Right lung (tissue), 5 donors: ENCODE data around the gene DLGAP1. TPM values are rescaled to one million over a fixed set of nuclear protein-coding genes. Genes with fewer than 3 reads are reported as not detected.
"Not testable (repeated sequence)": the region's sequence is repeated elsewhere in the genome, so short reads cannot be mapped to it uniquely, and the experiment has no call there.

Experiments used
- DNase-seq, 2 donors: peaks; one replicate each; pipeline ENCODE4 v3.0.0-alpha.2; 2013
- polyA plus RNA-seq, 5 donors: library from polyadenylated mRNA; unstranded; fragments of 120-200 nt; gene quantifications; one replicate each; pipeline versions ENCODE4 v1.2.1 to v1.2.3, GENCODE V29; 2013; ENCODE audit warnings: inconsistent platforms in 1 of 5, low replicate concordance in 1 of 5; ENCODE audit not compliant: insufficient read length in 5 of 5, insufficient read depth in 1 of 5

DLGAP1 gene
- polyA plus RNA-seq, 5 donors: 1.0 to 3.2 (median 2.0) TPM

GRCh38 chr18:4391859-4392258, 63.2 kb downstream of the DLGAP1 start:
- DNase-seq: no peak

- DNase-seq: peak; percentile 65
Measured at GRCh38 chr18:4385876-4386275, 69.2 kb downstream of the DLGAP1 start.

GRCh38 chr18:4384932-4385331, 70.2 kb downstream of the DLGAP1 start:
- peak; percentile 8 to 12 for DNase-seq

- no peak for DNase-seq
Measured at GRCh38 chr18:4374564-4374963, 80.5 kb downstream of the DLGAP1 start.

DNA sequence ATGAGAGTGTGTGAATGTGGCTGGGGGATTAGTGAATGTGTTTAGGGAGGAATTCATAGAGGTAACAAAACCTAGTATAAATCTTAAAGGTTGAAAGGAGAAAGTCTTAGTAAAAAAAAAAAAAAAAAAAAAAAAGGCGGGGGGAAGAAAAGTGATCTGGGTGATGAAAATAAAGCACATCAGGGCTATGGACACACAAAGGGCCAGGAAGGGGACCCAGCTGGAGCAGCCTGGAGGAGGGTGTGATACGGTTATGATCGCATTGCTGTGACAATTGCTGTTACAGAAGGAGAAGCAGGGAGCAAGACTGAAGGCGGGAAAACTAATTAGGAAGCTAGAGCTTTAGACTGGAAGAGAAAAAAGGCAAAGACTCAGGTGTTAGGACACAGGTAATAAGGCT, 85.4 kb downstream of the DLGAP1 start:
- DNase-seq: no peak

DNA sequence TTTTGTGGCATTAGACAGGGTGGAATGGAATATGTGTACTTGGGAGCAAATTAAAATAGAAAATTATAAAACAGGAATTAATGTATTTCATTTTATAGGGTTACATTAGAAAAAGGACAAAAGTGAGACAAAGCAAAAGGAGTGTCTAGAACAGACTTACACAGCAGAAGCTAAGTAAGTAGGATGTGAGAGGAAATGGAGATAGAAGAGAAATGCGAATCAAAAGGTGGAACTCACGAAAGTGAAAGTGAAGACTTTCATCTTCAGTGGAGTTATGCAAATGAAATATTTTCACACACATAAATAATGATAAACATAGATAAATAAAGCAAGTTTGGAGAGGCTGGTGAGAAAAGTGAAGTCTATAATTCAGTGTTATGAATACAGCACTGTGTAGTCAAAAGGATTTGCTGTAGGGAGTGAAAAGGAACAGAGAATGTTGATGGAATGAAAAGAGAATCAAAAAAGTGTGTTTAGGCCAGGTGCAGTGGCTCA, 94.8 kb downstream of the DLGAP1 start:
- no peak for DNase-seq

- no peak for DNase-seq
Measured at GRCh38 chr18:4358618-4359017, 96.5 kb downstream of the DLGAP1 start.

DNA sequence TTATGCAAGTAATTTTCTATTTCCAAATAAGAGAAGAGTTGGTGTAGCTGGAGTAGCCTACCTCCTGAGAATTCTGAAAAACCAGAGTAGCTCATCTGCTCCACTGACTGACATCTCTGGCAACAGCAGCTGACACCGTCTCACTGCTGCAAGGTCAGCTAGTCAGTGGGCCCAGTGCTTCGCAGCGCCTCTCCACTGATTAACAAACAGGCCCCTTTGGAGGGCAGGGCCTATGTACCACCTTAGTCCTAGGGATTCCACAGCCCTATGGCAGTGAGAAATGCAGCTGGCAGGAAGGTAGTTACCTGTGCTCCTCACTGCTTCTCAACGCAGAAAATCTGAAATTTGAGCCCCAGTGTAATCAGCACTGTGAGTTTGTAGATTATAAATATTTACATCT, 97.5 kb downstream of the DLGAP1 start:
- no peak for DNase-seq

DNA sequence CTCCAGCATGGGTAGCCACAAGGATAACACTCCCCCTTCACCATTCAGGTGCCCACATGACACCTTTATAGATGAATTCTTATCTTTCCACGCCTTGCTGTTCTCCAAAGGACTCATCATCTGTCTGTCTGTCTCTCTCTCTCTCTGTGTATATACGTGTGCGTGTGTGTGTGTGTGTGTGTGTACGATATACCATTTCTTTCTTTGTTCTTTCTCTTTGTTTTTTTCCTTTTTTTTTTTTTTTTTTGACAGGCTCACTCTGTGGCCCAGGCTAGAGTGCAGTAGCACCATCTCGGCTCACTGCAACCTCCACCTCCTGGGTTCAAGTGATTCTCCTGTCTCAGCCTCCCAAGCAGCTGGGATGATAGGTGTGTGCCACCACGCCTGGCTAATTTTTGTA, 98.2 kb downstream of the DLGAP1 start:
- no peak for DNase-seq

GRCh38 chr18:4353853-4354418, 101.2 kb downstream of the DLGAP1 start:
- DNase-seq: no peak

DNA sequence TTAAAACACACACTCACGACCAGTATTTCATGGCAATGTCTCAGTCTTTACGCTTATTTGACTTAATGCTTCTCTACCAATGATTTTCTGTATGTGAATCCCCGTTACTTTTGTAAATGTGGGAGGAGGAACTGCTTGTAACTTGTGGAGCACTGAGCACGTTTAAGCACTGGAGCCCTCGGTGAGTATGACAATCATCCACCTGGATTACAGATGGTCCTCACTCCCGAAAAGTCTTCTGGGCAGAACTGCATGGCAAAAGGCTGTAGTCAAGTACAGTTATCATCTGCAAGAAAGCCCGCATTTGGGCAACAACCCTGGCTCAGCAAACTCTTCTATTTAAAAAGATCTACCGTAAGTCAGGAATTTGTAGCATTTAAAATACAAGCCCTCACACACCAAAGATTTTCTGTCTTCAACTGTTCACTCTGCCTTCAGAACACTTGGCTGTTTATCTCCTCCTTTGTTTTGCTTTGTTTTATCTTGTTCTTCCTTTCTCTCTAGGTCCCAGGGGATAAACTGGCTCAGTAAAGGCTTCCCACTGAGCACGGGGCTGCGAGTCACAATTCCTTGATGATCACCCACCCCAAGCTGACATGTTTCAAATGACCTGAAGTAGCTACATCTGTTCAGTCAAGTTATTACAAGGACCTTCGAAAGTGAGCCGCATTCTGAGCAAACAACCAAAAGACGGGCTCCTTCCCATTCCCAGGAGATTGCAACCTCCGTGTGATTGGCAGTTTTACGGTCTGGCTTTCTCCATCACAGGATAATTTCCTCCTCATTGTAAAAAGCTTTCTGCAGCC, 102.2 kb downstream of the DLGAP1 start:
- no peak for DNase-seq

DNA sequence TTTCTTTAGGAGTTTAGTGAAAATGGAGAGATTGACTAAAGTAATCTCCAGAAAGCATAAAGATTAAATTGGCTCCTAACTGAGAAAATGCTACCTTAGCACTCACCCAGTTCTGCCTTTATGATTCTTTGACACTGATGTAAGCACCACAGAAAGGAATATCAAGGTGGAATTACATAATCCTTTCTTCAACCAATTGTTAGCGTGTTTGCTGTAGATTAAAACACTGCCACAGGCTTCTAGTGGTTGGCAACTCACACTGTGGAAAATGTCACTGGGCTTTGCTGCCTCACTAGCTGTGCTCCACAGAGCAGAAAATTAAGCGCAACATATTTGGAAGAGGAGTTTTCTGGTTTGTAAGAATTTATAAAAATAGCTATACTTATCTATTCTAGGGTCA, 104.1 kb downstream of the DLGAP1 start:
- DNase-seq: no peak

DNA sequence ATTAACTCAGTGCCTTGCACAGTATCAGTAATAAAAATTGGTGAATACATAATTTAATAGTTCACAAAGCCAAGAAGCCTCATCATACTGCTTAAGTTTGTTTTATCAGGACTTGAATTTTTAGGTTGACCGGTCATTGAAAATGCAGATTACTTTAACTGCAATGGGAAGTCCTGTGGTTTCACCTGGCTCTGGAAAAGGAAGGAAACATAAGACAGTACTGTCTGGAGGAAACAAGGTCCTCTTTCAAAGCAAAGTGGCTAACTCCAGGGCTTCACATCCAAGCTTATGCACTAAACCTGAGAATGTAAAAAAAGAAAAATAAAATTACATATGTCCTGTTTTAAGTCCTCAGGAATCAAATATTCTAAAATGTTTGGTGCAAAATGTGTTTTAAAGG, 119.7 kb downstream of the DLGAP1 start:
- DNase-seq: no peak

DNA sequence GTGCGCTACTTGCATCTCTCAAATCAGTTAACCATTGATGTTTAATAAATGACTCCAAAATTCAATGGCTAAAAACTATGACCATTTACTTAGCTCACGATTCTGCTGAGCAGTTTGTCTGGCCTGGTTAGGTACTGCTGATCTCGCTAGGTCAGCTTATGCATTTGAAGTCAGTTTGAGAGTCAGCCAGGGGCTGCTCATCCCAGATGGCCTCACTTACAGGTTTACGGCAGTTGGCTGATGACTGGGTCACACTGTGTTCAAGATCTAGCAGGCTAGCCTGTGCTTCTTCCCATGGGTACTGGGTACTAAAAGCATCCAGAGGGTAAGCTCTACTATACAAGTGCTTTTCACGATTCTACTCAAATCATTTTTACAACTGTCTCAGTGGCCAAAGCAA, 122.1 kb downstream of the DLGAP1 start:
- no peak for DNase-seq

DNA sequence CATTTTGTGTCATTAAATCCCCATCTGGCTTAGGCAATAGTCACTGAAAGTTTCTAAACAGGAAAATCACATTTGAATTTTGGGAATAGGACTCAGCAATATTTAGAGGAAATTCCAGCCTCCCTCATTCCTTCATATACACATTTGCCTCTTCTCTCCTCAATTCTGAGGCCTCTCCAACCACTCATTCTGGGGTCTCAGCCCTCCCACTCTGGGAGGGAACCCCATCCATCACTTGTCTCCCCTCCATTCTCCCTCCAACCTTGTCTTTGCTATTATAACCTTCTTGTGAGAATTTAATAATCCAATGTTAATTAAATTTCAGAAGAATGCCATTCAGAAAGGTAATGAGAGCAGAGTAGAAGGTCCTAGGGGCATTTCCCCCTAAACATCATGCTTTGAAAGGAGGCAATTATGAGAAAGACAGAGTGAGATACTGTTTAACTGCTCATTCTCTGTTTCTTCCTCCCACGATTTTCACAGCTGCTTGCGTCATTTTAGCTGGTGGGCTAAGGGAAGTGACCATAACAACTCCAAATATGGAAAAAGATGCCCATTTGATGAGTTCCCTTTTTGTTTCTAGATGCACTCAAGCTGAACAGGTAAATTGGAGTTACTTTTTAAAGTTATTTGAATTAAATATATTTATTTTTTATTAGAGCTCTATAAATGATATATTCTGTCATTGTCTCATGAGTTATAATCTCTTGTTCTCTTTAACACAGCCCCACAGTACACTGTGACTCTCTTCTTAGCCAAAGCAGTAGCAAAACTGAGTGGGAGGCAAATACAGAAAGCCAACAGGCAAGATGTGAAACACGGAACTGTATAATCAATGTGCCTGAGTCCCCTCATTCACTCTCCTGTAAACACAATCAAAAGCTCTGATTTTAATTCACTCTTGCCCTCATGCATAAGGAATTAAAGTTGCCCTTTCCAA, 135.1 kb downstream of the DLGAP1 start:
- DNase-seq: no peak

DNA sequence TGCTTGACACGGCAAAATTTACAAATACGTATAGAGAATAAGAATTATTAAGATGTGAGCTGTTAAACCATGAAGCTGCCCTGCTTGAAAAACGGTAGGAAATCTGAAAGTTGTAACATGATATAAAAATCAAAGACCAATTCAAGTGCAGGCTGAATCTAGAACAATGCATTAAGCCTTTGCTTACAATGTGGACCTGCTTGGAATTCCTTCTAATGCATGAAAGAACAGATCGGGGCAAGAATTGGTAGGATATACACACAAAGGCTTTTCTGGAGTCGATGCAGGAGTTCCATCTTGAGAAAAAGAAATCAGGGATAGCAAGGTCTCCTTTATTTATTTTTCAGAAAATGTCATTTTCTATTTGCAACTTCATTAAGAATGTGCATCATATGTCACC, 136.8 kb downstream of the DLGAP1 start:
- DNase-seq: no peak

DNA sequence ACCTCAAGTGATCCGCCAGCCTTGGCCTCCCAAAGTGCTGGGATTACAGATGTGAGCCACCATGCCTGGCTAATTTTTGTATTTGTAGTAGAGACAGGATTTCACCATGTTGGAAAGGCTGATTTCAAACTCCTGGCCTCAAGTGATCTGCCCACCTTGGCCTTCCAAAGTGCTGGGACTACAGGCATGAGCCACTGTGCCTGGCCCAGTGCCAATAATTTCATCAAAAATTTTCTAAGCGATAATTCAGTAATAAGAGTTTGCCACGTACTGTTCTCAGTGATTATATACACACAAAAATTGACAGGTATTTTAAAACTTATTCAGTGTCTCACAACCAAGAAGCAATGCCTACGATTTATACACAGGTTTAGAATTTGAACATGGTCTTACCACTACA, 143.2 kb downstream of the DLGAP1 start:
- DNase-seq: not testable (repeated sequence)

- DNase-seq: no peak
Measured at GRCh38 chr18:4311136-4311535, 144.0 kb downstream of the DLGAP1 start.

DNA sequence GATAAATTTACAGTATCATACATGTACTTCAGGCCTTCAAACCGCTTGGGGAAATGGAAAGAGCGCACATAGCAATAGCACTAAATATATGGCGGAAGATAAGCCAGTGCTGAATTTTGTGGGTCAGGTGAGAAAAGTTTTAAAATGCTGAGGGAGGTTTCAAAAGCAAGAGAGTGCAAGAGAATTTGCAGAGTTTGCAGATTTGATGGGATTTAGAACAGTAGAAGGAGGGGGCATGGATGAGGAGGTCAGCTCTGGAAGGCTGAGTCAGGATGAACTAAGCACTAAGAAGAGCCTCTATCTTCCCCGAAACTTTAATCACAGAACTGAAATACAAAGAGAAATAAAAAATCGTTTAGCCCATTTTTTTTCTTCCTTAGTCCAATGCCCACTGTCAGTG, 145.9 kb downstream of the DLGAP1 start:
- DNase-seq: no peak

DNA sequence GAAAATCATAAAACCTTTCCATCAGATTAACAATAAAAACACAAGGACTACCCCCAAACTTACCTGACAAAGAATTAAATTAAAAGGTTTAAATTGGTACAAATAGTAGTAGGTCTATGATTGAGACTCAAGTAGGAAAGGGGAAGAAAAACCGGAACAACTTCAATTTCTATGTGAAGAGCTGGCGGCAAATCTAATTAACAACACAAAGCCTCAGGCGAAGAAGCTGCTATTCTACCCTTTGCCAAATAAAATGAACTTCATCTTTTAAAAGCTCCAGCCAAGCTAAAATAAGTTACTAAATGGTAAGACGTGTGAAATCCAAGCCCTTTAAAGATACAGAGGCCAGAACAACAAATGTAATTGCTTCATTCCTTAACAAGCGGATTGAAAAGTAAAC, 146.5 kb downstream of the DLGAP1 start:
- no peak for DNase-seq

GRCh38 chr18:4299395-4299794, 155.7 kb downstream of the DLGAP1 start:
- no peak for DNase-seq

GRCh38 chr18:4293337-4293736, 161.8 kb downstream of the DLGAP1 start:
- DNase-seq: no peak
